GM19438 (cell line): ENCODE measurements around the gene TGFB2.

Experiments
- ATAC-seq: cut with Tn5 transposase; IDR thresholded peaks from one replicate; pipeline ENCODE4 v1.9.1; 2021; ENCODE audit warnings: low read depth; ENCODE audit not compliant: unreplicated experiment

The TGFB2 gene

GRCh38 chr1:218357893-218358232 is 12.7 kb downstream of the TGFB2 start:
- ATAC-seq: no peak

- ATAC-seq: no peak
These were observed 16.3 kb downstream of the TGFB2 start for GRCh38 chr1:218361298-218362065.

GRCh38 chr1:218362418-218363076 is 17.4 kb downstream of the TGFB2 start:
- no peak for ATAC-seq

GRCh38 chr1:218363141-218363540 is 18.0 kb downstream of the TGFB2 start:
- ATAC-seq: no peak

- no peak for ATAC-seq
These were observed 19.0 kb downstream of the TGFB2 start for GRCh38 chr1:218364028-218364710.

GRCh38 chr1:218365226-218365999 is 20.3 kb downstream of the TGFB2 start:
- ATAC-seq: no peak

GRCh38 chr1:218366322-218367052 is 21.4 kb downstream of the TGFB2 start:
- no peak for ATAC-seq

GRCh38 chr1:218367118-218367517 is 22.0 kb downstream of the TGFB2 start:
- ATAC-seq: no peak

- ATAC-seq: no peak
These were observed 23.6 kb downstream of the TGFB2 start for GRCh38 chr1:218368686-218369085.

GRCh38 chr1:218369688-218370511 is 24.8 kb downstream of the TGFB2 start:
- no peak for ATAC-seq

GRCh38 chr1:218371927-218372672 is 27.0 kb downstream of the TGFB2 start:
- ATAC-seq: no peak

- no peak for ATAC-seq
These were observed 29.5 kb downstream of the TGFB2 start for GRCh38 chr1:218374401-218375353.

GRCh38 chr1:218376722-218377121 is 31.6 kb downstream of the TGFB2 start:
- ATAC-seq: no peak

GRCh38 chr1:218377143-218377660 is 32.1 kb downstream of the TGFB2 start:
- no peak for ATAC-seq

GRCh38 chr1:218380125-218380977 is 35.2 kb downstream of the TGFB2 start:
- no peak for ATAC-seq

GRCh38 chr1:218382261-218382660 is 37.1 kb downstream of the TGFB2 start:
- no peak for ATAC-seq
